Measurements from ENCODE around the gene ZNF226. TPM values are rescaled to one million over a fixed set of nuclear protein-coding genes. Genes with fewer than 3 reads are reported as not detected.
A peak's percentile ranks its signal among the peaks of the same experiment; 100 is the strongest.

ZNF226 gene
- total and polyA plus RNA-seq, 9 of the 15 experiments (the other 6 are each of a cell fraction or from before 2014, with no cell fraction given): 6.2 to 19.4 (median 9.3) TPM

GRCh38 chr19:44131955-44132354 is 32.9 kb upstream of the ZNF226 start:
- POLR2A ChIA-PET: no interaction called here

GRCh38 chr19:44141191-44142058 is 23.5 kb upstream of the ZNF226 start, which contains the start of gene ZNF234:
Gene ZNF234, plus strand, starts transcription at chr19:44141554. Its CDS starts 3,079 bp downstream, at chr19:44144633.
- DNase-seq (ENCODE audit: extremely low read depth in 1 of 4, low spot score in 3 of 4): peak; percentile 59 to 75 (median 64)
- no peaks in the 10 kb centered on the region for H3K9me1 ChIP-seq (ENCODE audit: control insufficient read depth, insufficient read depth, low read length)
- H3K36me3 ChIP-seq (ENCODE audit: control insufficient read depth, insufficient read depth, low read length): no peaks in the 10 kb centered on the region
- WGBS (ENCODE audit: insufficient coverage, low coverage, missing lambda C conversion rate): 18% methylated on average over 49 of the region's 52 CpGs
- peak within 1 kb of the TSS; percentile 59 to 62 for H3K9ac ChIP-seq (ENCODE audit: insufficient read depth in 1 of 2, low read depth in 2 of 2, low read length in 2 of 2)
- H3K27me3 ChIP-seq (ENCODE audit: control insufficient read depth in 2 of 2, insufficient read depth in 2 of 2, low read length in 2 of 2): no peaks in the 10 kb centered on the region
- H2AFZ ChIP-seq (ENCODE audit: low read depth, low read length): peak within 1 kb of the TSS; percentile 94
- H3K4me3 ChIP-seq: peak within 1 kb of the TSS; percentile 53
- no peaks in the 10 kb centered on the region for H3K79me2 ChIP-seq (ENCODE audit: control insufficient read depth, insufficient read depth, low read length)
- H4K20me1 ChIP-seq (replicated peaks; ENCODE audit: control insufficient read depth, insufficient read depth, low read length): no peaks in the 10 kb centered on the region
- peak; percentile 93 for ATAC-seq
- BruUV-seq (replicated peaks): TSS peak; percentile 74
- ChIA-PET POLR2A (no interaction called here), CTCF (ENCODE audit: low intra/inter-chr PET ratio) (interaction anchor here (0.6 kb wide), 1 partner anchor 10 kb away, joined by 4 read pairs; no protein-coding TSS in a partner anchor)
- peak within 1 kb of the TSS; percentile 50; the same call in 2 of the 3 replicates for H3K27ac ChIP-seq (ENCODE audit: extremely low read depth, low read depth, low read length)
- H3K9me3 ChIP-seq (replicated peaks; ENCODE audit: control insufficient read depth, insufficient read depth, low read depth, low read length): peaks cover 6% of the 10 kb centered on the region
- peak within 1 kb of the TSS; percentile 89 for H3K4me2 ChIP-seq (ENCODE audit: insufficient read depth, low read length)
- peaks cover 2 to 5% of the 10 kb centered on the region in 2 experiments; a peak in 2 of 5 replicates for H3K4me1 ChIP-seq (replicated peaks in 1 of 2; ENCODE audit: control insufficient read depth in 2 of 2, insufficient read depth in 2 of 2, low read length in 2 of 2)
- in situ Hi-C loops (cut with MboI): no loop called here
- peak; percentile 86 for FAIRE-seq
- intact Hi-C loops (cut with micrococcal nuclease): no loop called here
- TF ChIP-seq MAX (CRISPR knock-in tag; IDR thresholded peaks at IDR 0.05): no peak
- TF ChIP-seq ZNF274 (IDR thresholded peaks at IDR 0.05; ENCODE audit: borderline replicate concordance, low read depth, low read length): no peak
- peak in 1 of 2 experiments; percentile 16; a peak in 1 of 3 replicates for TF ChIP-seq CBX3 (IDR thresholded peaks at IDR 0.05; ENCODE audit: borderline replicate concordance in 1 of 2, low read length in 2 of 2)
- no peak for TF ChIP-seq CREM (IDR thresholded peaks at IDR 0.05; ENCODE audit: low read depth)
- TF ChIP-seq ZNF197 (CRISPR knock-in tag; IDR thresholded peaks at IDR 0.05; ENCODE audit: low read depth): no peak
- peak; percentile 86 for TF ChIP-seq NR2C1 (IDR thresholded peaks at IDR 0.05)
- TF ChIP-seq NR2C1 (tag; IDR thresholded peaks at IDR 0.05): peak; percentile 90
- peak; percentile 94 for TF ChIP-seq ZNF324 (CRISPR knock-in tag; IDR thresholded peaks at IDR 0.05)
- TF ChIP-seq RAD21 (CRISPR knock-in tag; conservative IDR thresholded peaks at IDR 0.05 in 1 of 2, IDR thresholded peaks at IDR 0.05 in 1 of 2): 0 out of 4 replicates have a peak, but pooled peaks of 1 of the 2 experiments have one; percentile 26

More at GRCh38 chr19:44131955-44132354, 32.9 kb upstream of the ZNF226 start:
- ATAC-seq: no peak
- Histone ChIP-seq H2AFZ (ENCODE audit: low read depth, low read length) (no peak overlapping the region), H3K36me3 (ENCODE audit: control insufficient read depth, insufficient read depth, low read length) (no peaks in the 10 kb centered on the region; the same call in 2 of the 3 replicates), H3K4me3 (no peak overlapping the region), H3K9ac (ENCODE audit: insufficient read depth in 1 of 2, low read depth in 2 of 2, low read length in 2 of 2) (no peak overlapping the region), H3K9me1 (ENCODE audit: control insufficient read depth, insufficient read depth, low read length) (no peaks in the 10 kb centered on the region), H4K20me1 (replicated peaks; ENCODE audit: control insufficient read depth, insufficient read depth, low read length) (no peaks in the 10 kb centered on the region), H3K4me2 (ENCODE audit: insufficient read depth, low read length) (no peak overlapping the region), H3K79me2 (ENCODE audit: control insufficient read depth, insufficient read depth, low read length) (no peaks in the 10 kb centered on the region), H3K27ac (ENCODE audit: extremely low read depth, low read depth, low read length) (no peak overlapping the region), H3K27me3 (ENCODE audit: control insufficient read depth in 2 of 2, insufficient read depth in 2 of 2, low read length in 2 of 2) (no peaks in the 10 kb centered on the region), H3K4me1 (replicated peaks in 1 of 2; ENCODE audit: control insufficient read depth in 2 of 2, insufficient read depth in 2 of 2, low read length in 2 of 2) (no peaks in the 10 kb centered on the region), H3K9me3 (replicated peaks; ENCODE audit: control insufficient read depth, insufficient read depth, low read depth, low read length) (peaks cover 11% of the 10 kb centered on the region)
- DNase-seq (ENCODE audit: extremely low read depth in 1 of 4, low spot score in 3 of 4): no peak
- no peak for FAIRE-seq
- no TSS peak for BruUV-seq (replicated peaks)
- TF ChIP-seq ZNF75A (CRISPR knock-in tag; IDR thresholded peaks at IDR 0.05) (peak; percentile 95), KLF6 (CRISPR knock-in tag; IDR thresholded peaks at IDR 0.05; ENCODE audit: borderline replicate concordance) (no peak)
- CTCF ChIA-PET (ENCODE audit: low intra/inter-chr PET ratio): no interaction called here
- WGBS (ENCODE audit: insufficient coverage, low coverage, missing lambda C conversion rate): 22% methylated on average over 5 of the region's 5 CpGs
- in situ Hi-C loops (cut with MboI): no loop called here
- intact Hi-C loops (cut with micrococcal nuclease): no loop called here
